ENCODE results near the gene SRPK1. TPM values are rescaled to one million over a fixed set of nuclear protein-coding genes. Genes with fewer than 3 reads are reported as not detected.
A peak's percentile ranks its signal among the peaks of the same experiment; 100 is the strongest.

The SRPK1 gene
- total RNA-seq, 1 experiment from 2014 or later: 138 TPM

GRCh38 chr6:35967076-35967774 is 46.3 kb upstream of the SRPK1 start:
- TF ChIP-seq, protein P1, sequence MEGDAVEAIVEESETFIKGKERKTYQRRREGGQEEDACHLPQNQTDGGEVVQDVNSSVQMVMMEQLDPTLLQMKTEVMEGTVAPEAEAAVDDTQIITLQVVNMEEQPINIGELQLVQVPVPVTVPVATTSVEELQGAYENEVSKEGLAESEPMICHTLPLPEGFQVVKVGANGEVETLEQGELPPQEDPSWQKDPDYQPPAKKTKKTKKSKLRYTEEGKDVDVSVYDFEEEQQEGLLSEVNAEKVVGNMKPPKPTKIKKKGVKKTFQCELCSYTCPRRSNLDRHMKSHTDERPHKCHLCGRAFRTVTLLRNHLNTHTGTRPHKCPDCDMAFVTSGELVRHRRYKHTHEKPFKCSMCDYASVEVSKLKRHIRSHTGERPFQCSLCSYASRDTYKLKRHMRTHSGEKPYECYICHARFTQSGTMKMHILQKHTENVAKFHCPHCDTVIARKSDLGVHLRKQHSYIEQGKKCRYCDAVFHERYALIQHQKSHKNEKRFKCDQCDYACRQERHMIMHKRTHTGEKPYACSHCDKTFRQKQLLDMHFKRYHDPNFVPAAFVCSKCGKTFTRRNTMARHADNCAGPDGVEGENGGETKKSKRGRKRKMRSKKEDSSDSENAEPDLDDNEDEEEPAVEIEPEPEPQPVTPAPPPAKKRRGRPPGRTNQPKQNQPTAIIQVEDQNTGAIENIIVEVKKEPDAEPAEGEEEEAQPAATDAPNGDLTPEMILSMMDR (IDR thresholded peaks at IDR 0.05; ENCODE audit: unreplicated experiment): no peak
- DNase-seq: peak; percentile 20
- H3K36me3 Mint-ChIP-seq (ENCODE audit: insufficient read depth, unreplicated experiment): peaks cover 4% of the 10 kb centered on the region
- H3K4me3 Mint-ChIP-seq (ENCODE audit: low read depth, unreplicated experiment): no peak overlapping the region
- no peaks in the 10 kb centered on the region for H3K27me3 Mint-ChIP-seq (ENCODE audit: unreplicated experiment)
- intact Hi-C loops (cut with micrococcal nuclease; ENCODE audit: unreplicated experiment): no loop called here
- H3K9me3 Mint-ChIP-seq (ENCODE audit: low read depth, unreplicated experiment): no peaks in the 10 kb centered on the region
- peak overlapping the region; percentile 71 for H3K27ac Mint-ChIP-seq (ENCODE audit: unreplicated experiment)
- CTCF ChIA-PET: interaction anchor here (0.5 to 1.6 kb wide), 4 partner anchors 26 to 426 kb away, joined by 3 to 5 read pairs (median 4); no protein-coding TSS in a partner anchor
- no TSS peak for BruUV-seq (replicated peaks)
- H3K4me1 Mint-ChIP-seq (ENCODE audit: low read depth, unreplicated experiment): peaks cover 44% of the 10 kb centered on the region

DNA sequence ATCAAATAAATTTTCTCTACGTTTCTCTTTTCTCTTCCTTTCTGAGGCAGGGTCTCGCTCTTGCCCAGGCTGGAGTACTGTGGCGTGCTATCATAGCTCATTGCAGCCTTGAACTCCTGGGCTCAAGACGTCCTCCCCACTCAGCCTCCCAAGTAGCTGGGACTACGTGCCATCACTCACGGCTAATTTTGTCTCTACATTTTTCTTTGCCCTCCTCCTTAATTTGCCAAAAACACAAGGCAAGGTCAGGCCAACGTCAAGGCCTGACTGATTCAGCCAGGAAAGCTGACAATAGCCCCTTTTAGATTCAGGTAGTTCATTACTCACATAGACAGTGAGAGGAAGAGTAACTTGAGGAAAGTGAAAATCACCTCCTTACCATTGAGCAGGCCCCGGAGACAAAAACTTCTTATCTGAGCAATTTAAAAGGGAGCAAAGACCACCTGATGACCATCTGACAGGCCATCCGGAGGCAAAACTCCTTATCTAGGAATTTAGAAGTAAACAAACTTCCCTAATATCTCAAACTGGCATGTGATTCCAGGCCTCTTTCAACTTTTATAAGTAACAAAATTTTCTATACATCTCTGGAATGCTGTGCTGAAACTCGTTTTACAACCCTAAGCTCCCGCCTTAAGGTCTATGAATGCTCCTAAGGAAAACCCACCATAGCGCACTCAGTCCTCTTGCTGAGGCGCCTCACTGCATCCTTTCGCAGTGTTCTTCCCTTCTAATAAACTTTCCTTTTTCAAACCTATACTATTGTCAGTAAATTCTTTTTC is 42.1 kb upstream of the SRPK1 start:
- Mint-ChIP-seq H3K9me3 (ENCODE audit: low read depth, unreplicated experiment) (no peaks in the 10 kb centered on the region), H3K4me1 (ENCODE audit: low read depth, unreplicated experiment) (peaks cover 40% of the 10 kb centered on the region), H3K4me3 (ENCODE audit: low read depth, unreplicated experiment) (no peak overlapping the region), H3K27me3 (ENCODE audit: unreplicated experiment) (no peaks in the 10 kb centered on the region), H3K36me3 (ENCODE audit: insufficient read depth, unreplicated experiment) (peaks cover 4% of the 10 kb centered on the region), H3K27ac (ENCODE audit: unreplicated experiment) (peak overlapping the region; percentile 6)
- no peak for DNase-seq
- TF ChIP-seq, protein P1 (IDR thresholded peaks at IDR 0.05; ENCODE audit: unreplicated experiment): no peak
- intact Hi-C loops (cut with micrococcal nuclease; ENCODE audit: unreplicated experiment): no loop called here
- BruUV-seq (replicated peaks): no TSS peak
- CTCF ChIA-PET: no interaction called here

DNA sequence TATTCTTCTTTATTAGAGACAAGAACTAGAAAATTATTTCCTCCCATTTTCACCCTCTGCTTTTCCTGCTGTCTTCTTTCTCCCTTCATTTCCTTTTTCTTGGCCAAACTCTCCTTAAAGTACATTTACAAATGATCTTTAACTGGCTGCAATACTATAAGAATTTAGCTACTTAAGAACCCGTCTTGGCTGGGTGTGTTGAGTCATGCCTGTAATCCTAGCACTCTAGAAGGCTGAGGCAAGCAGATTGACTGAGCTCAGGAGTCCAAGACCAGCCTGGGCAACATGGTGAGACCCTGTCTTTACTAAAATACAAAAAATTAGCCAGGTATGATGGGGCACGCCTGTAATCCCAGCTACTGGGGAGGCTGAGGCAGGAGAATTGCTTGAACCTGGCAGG is 39.3 kb upstream of the SRPK1 start:
- Mint-ChIP-seq H3K27ac (ENCODE audit: unreplicated experiment) (no peak overlapping the region), H3K9me3 (ENCODE audit: low read depth, unreplicated experiment) (no peaks in the 10 kb centered on the region), H3K4me3 (ENCODE audit: low read depth, unreplicated experiment) (no peak overlapping the region), H3K4me1 (ENCODE audit: low read depth, unreplicated experiment) (peaks cover 26% of the 10 kb centered on the region), H3K27me3 (ENCODE audit: unreplicated experiment) (no peaks in the 10 kb centered on the region), H3K36me3 (ENCODE audit: insufficient read depth, unreplicated experiment) (no peaks in the 10 kb centered on the region)
- no TSS peak for BruUV-seq (replicated peaks)
- intact Hi-C loops (cut with micrococcal nuclease; ENCODE audit: unreplicated experiment): no loop called here
- CTCF ChIA-PET: no interaction called here
- no peak for DNase-seq
- TF ChIP-seq, protein P1 (IDR thresholded peaks at IDR 0.05; ENCODE audit: unreplicated experiment): no peak

DNA sequence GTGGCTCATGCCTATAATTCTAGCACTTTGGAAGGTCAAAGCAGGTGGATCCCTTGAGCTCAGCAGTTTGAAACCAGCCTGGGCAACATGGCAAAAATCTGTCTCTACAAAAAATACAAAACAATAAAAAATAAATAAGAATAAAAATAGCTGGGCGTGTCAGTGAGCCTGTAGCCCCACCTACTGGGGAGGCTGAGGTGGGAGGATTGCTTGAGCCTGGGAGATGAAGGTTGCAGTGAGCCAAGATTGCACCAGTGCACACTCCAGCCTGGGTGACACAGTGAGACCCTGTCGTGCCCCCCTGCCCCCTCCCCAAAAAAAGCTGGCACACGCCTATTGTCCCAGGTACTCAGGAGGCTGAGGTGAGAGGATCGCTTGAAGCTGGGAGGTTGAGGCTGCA is 35.1 kb upstream of the SRPK1 start:
- Mint-ChIP-seq H3K4me3 (ENCODE audit: low read depth, unreplicated experiment) (no peak overlapping the region), H3K27me3 (ENCODE audit: unreplicated experiment) (no peaks in the 10 kb centered on the region), H3K27ac (ENCODE audit: unreplicated experiment) (no peak overlapping the region), H3K9me3 (ENCODE audit: low read depth, unreplicated experiment) (no peaks in the 10 kb centered on the region), H3K4me1 (ENCODE audit: low read depth, unreplicated experiment) (peaks cover 11% of the 10 kb centered on the region), H3K36me3 (ENCODE audit: insufficient read depth, unreplicated experiment) (no peaks in the 10 kb centered on the region)
- DNase-seq: peak; percentile 51
- TF ChIP-seq, protein P1 (IDR thresholded peaks at IDR 0.05; ENCODE audit: unreplicated experiment): peak; percentile 66
- CTCF ChIA-PET: interaction anchor here (0.6 kb wide), 2 partner anchors 119 to 380 kb away, joined by 3 to 5 read pairs; no protein-coding TSS in a partner anchor
- no TSS peak for BruUV-seq (replicated peaks)
- intact Hi-C loops (cut with micrococcal nuclease; ENCODE audit: unreplicated experiment): no loop called here
